OCI-LY7 (cell line): ENCODE data around the gene B3GNT3. TPM values are rescaled to one million over a fixed set of nuclear protein-coding genes. Genes with fewer than 3 reads are reported as not detected.

Experiments used
- BruUV-seq: library from RNA; stranded (reverse); fragments of 400-500 nt; replicated peaks from 2 replicates; lab custom pipeline; 2021; lab: Mats Ljungman, UMichigan
- CTCF ChIA-PET: fragments of 300-600 bp; sonication (Branson Sonifier 250); formaldehyde crosslinking; loops from one replicate; lab custom pipeline; 2022; ENCODE audit warnings: antibody characterized with exemption; ENCODE audit not compliant: unreplicated experiment; lab: Charles Lee
- POLR2A ChIA-PET: fragments of 300-600 bp; sonication (Branson Sonifier 250); formaldehyde crosslinking; loops from one replicate; lab custom pipeline; 2022; ENCODE audit warnings: antibody characterized with exemption; lab: Charles Lee
- DNase-seq: peaks from one replicate; pipeline ENCODE4 v3.0.0-alpha.2; 2015; ENCODE audit warnings: low spot score
- H2AFZ ChIP-seq: fragments of 200-600 bp; sonication (generic), shearing (Covaris generic); 2 replicates; pipeline ENCODE4 v1.6.1; 2014; ENCODE audit warnings: mild to moderate bottlenecking, antibody characterized with exemption, low read length, moderate library complexity
- H3K27ac ChIP-seq: fragments of 200-600 bp; sonication (generic); 2 replicates; pipeline ENCODE4 v1.5.1; 2014; ENCODE audit warnings: mixed run types, low read depth, mild to moderate bottlenecking, moderate library complexity, low read length, inconsistent platforms; ENCODE audit not compliant: poor library complexity, severe bottlenecking
- H3K36me3 ChIP-seq: fragments of 200-600 bp; sonication (generic); 2 replicates; pipeline ENCODE4 v1.6.1; 2014; ENCODE audit warnings: mild to moderate bottlenecking, antibody characterized with exemption, low read length, moderate library complexity, mixed read lengths; ENCODE audit not compliant: insufficient read depth
- H3K4me1 ChIP-seq: fragments of 200-600 bp; sonication (generic); 2 replicates; pipeline ENCODE4 v1.5.1; 2014; ENCODE audit warnings: mild to moderate bottlenecking, low read length; ENCODE audit not compliant: insufficient read depth, poor library complexity, severe bottlenecking
- H3K4me2 ChIP-seq: fragments of 200-600 bp; sonication (generic); 2 replicates; pipeline ENCODE4 v1.6.1; 2014; ENCODE audit warnings: mild to moderate bottlenecking, low read length
- H3K4me3 ChIP-seq: fragments of 200-600 bp; sonication (generic); 2 replicates; pipeline ENCODE4 v1.5.1; 2014; ENCODE audit warnings: mild to moderate bottlenecking, low read depth, low read length; ENCODE audit not compliant: poor library complexity, severe bottlenecking
- H3K79me2 ChIP-seq: fragments of 200-600 bp; sonication (generic); 2 replicates; pipeline ENCODE4 v1.6.1; 2016; ENCODE audit warnings: low read depth, mild to moderate bottlenecking, low read length, moderate library complexity, mixed read lengths; ENCODE audit not compliant: insufficient read depth
- H3K9me2 ChIP-seq: fragments of 200-600 bp; sonication (generic); 2 replicates; pipeline ENCODE4 v1.6.1; 2016; ENCODE audit warnings: mild to moderate bottlenecking, low read length, mixed read lengths; ENCODE audit not compliant: insufficient read depth
- H3K9me3 ChIP-seq: fragments of 200-600 bp; sonication (generic); 2 replicates; pipeline ENCODE4 v1.6.1; 2014; ENCODE audit warnings: mild to moderate bottlenecking, mixed run types, low read length, mixed read lengths
- H4K20me1 ChIP-seq: fragments of 200-600 bp; sonication (generic); 2 replicates; pipeline ENCODE4 v1.6.1; 2014; ENCODE audit warnings: mild to moderate bottlenecking, antibody characterized with exemption, low read length, moderate library complexity, mixed read lengths; ENCODE audit not compliant: insufficient read depth
- EZH2phosphoT487 ChIP-seq: fragments of 200-600 bp; sonication (generic); IDR thresholded peaks from 2 replicates; pipeline ENCODE4 v1.6.1; 2018; ENCODE audit warnings: low read depth, borderline replicate concordance, mild to moderate bottlenecking, mixed run types, antibody characterized with exemption, low read length, moderate library complexity, mixed read lengths
- intact Hi-C: fragments of 100-400 bp; cut with micrococcal nuclease; formaldehyde crosslinking; loops from one replicate; pipeline ENCODE4 v1.10.0; 2022; ENCODE audit not compliant: unreplicated experiment
- total RNA-seq, 2 experiments: library from RNA; depleted of rRNA in 1 of 2; stranded (reverse); fragments of >200 nt in 1 of 2; shearing (Covaris generic) in 1 of 2; gene quantifications; 2 replicates each; pipeline ENCODE4 v1.2.3, GENCODE V29; 2014 to 2022
- TF ChIP-seq, protein P1 (sequence below): fragments of 200-600 bp; sonication (generic); conservative IDR thresholded peaks from 2 replicates; pipeline ENCODE4 v1.5.1; 2014; ENCODE audit warnings: mild to moderate bottlenecking, antibody characterized with exemption, low read length, moderate library complexity, mixed read lengths

B3GNT3 gene
- total RNA-seq, 2 experiments from 2014 or later, result not detected

DNA sequence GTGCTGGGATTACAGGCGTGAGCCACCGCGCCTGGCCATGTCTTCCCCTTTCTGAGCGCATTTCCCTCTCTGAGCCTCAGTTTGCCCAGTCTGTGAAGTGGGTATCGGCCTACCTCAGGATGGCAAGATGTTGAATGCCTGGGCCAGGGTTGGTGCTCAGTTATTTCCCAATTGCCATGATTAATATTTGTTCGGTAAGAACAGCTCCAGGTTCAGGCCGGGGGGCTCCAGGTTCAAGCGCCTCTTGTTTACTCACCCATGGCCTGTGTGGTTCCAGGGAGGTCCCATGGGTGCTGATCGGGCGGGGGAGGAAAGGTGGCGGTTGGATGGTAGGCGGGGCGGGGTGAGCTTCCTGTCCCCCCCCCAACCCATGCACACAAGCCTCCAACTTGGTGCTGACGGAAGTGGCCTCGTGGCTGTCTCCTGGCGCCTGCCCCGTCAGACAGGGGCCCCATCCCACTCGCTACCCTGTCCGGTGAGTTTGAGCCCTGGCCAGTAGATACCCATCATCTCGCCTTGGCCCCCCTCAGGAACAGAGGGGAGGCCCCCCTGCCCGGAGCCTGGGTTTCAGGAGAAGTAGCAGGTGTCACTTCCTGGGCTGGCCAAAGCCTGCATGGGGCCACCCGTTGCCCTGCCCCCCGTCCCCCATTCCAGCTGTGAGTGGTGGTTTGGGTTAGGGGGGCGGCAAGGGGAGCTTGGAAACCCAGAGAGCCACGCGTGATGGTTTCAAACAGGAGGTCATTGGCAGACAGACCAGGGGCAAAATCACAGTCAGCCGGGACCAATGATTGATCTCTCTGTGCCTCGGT is 43.6 kb upstream of the B3GNT3 start, which contains the start of gene FCHO1:
Gene FCHO1 (plus strand): TSS at position 375 of the 809 bp plus-strand sequence. CDS start 3,688 bp downstream, outside the sequence.
- intact Hi-C loops, result loop anchor here (5.0 to 10.0 kb wide), 3 partner anchors 227 to 444 kb away; partner anchors contain the start of genes DDA1, MAST3 and MRPL34
- no TSS peak for BruUV-seq
- peaks cover 28% of the 10 kb centered on the region for H3K36me3 ChIP-seq
- peak within 1 kb of the TSS; percentile 74 for H3K4me3 ChIP-seq
- no peaks in the 10 kb centered on the region for H3K9me2 ChIP-seq
- H3K4me2 ChIP-seq, result peak within 1 kb of the TSS; percentile 82
- ChIA-PET POLR2A (interaction anchor here (1.0 to 2.6 kb wide), 4 partner anchors 9 to 96 kb away, joined by 3 to 14 read pairs (median 6); partner anchors contain the start of genes JAK3 and MAP1S), CTCF (no interaction called here)
- no peaks in the 10 kb centered on the region for H4K20me1 ChIP-seq
- peaks cover 79% of the 10 kb centered on the region for H3K4me1 ChIP-seq
- TF ChIP-seq, protein P1, sequence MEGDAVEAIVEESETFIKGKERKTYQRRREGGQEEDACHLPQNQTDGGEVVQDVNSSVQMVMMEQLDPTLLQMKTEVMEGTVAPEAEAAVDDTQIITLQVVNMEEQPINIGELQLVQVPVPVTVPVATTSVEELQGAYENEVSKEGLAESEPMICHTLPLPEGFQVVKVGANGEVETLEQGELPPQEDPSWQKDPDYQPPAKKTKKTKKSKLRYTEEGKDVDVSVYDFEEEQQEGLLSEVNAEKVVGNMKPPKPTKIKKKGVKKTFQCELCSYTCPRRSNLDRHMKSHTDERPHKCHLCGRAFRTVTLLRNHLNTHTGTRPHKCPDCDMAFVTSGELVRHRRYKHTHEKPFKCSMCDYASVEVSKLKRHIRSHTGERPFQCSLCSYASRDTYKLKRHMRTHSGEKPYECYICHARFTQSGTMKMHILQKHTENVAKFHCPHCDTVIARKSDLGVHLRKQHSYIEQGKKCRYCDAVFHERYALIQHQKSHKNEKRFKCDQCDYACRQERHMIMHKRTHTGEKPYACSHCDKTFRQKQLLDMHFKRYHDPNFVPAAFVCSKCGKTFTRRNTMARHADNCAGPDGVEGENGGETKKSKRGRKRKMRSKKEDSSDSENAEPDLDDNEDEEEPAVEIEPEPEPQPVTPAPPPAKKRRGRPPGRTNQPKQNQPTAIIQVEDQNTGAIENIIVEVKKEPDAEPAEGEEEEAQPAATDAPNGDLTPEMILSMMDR, result no peak
- TF ChIP-seq EZH2phosphoT487, result no peak
- no peaks in the 10 kb centered on the region for H3K9me3 ChIP-seq
- no peak within 1 kb of the TSS for H2AFZ ChIP-seq
- H3K27ac ChIP-seq, result peak within 1 kb of the TSS; percentile 93
- DNase-seq, result peak; percentile 95
- H3K79me2 ChIP-seq, result peaks cover 55% of the 10 kb centered on the region

- DNase-seq, result no peak
- ChIA-PET CTCF (interaction anchor here (1.2 kb wide), 1 partner anchor 15 kb away, joined by 3 read pairs; no protein-coding TSS in a partner anchor), POLR2A (interaction anchor here (1.0 to 2.6 kb wide), 6 partner anchors 10 to 95 kb away, joined by 3 to 14 read pairs (median 6); partner anchors contain the start of genes JAK3 and MAP1S)
- intact Hi-C loops, result loop anchor here (5.0 to 10.0 kb wide), 3 partner anchors 227 to 445 kb away; partner anchors contain the start of genes DDA1, MAST3 and MRPL34
- no peaks in the 10 kb centered on the region for H3K9me3 ChIP-seq
- H3K4me2 ChIP-seq, result peak overlapping the region; percentile 82
- H4K20me1 ChIP-seq, result no peaks in the 10 kb centered on the region
- H3K4me1 ChIP-seq, result peaks cover 77% of the 10 kb centered on the region
- no peak overlapping the region for H2AFZ ChIP-seq
- H3K27ac ChIP-seq, result peak overlapping the region; percentile 93
- TSS peak; percentile 82 for BruUV-seq
- H3K4me3 ChIP-seq, result peak overlapping the region; percentile 74
- no peak for TF ChIP-seq EZH2phosphoT487
- TF ChIP-seq, protein P1, result no peak
- H3K9me2 ChIP-seq, result no peaks in the 10 kb centered on the region
- H3K79me2 ChIP-seq, result peaks cover 58% of the 10 kb centered on the region
- H3K36me3 ChIP-seq, result peaks cover 34% of the 10 kb centered on the region
Observed at GRCh38 chr19:17751912-17752273, 43.0 kb upstream of the B3GNT3 start.
